Measurements from ENCODE around the gene CD2BP2. TPM values are rescaled to one million over a fixed set of nuclear protein-coding genes. Genes with fewer than 3 reads are reported as not detected.
"Not testable (repeated sequence)": the region's sequence is repeated elsewhere in the genome, so short reads cannot be mapped to it uniquely, and the experiment has no call there.

CD2BP2 gene
- total and polyA plus RNA-seq, 3 experiments from 2014 or later, result 27.2 to 89.5 (median 84.5) TPM

DNA sequence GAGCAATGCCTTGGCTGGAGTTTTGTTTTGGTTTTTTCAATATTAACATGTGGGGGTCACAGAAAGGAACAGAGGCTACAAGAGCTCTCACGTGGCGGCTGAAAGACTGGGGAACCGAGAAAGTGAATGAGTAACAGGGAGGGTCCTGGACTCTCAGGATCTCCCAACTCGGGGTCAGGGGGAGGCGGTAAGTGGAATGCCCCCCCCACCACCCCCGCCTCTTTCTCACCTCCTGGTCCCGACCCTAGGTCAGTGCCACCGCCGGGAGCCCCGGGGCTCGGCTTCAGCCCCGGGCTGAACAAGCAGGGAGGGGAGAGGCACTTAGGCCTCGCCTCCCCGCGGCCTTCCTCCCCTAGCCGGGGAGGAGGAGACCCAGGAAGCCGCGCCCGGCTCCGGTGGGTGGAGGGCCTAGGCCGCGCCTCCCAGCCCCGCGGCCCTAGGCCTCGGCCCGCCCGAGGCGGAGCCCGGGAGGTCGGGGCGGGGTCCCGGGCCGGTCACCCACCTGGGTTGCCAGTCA lies 20.6 kb downstream of the CD2BP2 start:
- POLR2A ChIA-PET, result interaction anchor here (0.6 to 1.7 kb wide), 5 partner anchors 9 to 596 kb away, joined by 3 to 10 read pairs (median 6); partner anchors contain the start of genes CORO1A and SEPTIN1
- CTCF ChIA-PET, result interaction anchor here (2.1 kb wide), 1 partner anchor 37 kb away, joined by 7 read pairs; the partner anchor contains the start of gene TBC1D10B
- not testable (repeated sequence) for H3K36me3 ChIP-seq (ENCODE audit: insufficient read depth, low read length); H3K9me3 Mint-ChIP-seq; H3K4me1 ChIP-seq (ENCODE audit: insufficient read depth, low read length); H3K27me3 ChIP-seq (ENCODE audit: insufficient read depth, low read length, poor library complexity, severe bottlenecking); H3K36me3 Mint-ChIP-seq; H3K9me3 ChIP-seq (ENCODE audit: low read length); H3K27ac ChIP-seq (ENCODE audit: low read depth, low read length); H3K27me3 Mint-ChIP-seq
- Mint-ChIP-seq H3K27ac (peak overlapping the region; percentile 73 to 98 (median 94)), H3K4me3 (peak overlapping the region; percentile 88 to 98 (median 94)), H3K4me1 (peaks cover 18 to 32% (median 31%) of the 10 kb centered on the region in 3 donors)
- DNase-seq, result peak; percentile 78 to 89 (median 85)
- H3K4me3 ChIP-seq (ENCODE audit: low read length), result peak overlapping the region; percentile 34

DNA sequence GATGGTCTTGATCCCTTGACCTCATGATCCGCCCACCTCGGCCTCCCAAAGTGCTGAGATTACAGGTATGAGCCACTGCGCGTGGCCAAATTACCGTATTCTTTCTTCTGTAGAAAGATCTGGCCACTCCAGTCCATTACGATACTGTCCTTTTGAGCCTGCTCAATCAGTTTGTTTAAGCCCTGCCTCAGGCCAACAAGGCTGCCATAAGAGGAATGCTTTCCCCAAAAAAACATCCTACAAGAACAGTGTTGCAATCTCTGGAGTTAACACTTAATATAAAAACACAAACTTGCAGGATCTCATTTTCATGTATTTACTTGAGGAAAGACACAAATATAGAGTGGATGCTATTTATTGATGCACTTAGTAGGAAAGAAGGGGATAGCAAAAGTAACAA lies 30.9 kb downstream of the CD2BP2 start:
- H3K36me3 ChIP-seq (ENCODE audit: insufficient read depth, low read length); H3K4me3 ChIP-seq (ENCODE audit: low read length); H3K9me3 Mint-ChIP-seq; H3K4me1 ChIP-seq (ENCODE audit: insufficient read depth, low read length); POLR2A ChIA-PET; DNase-seq; H3K36me3 Mint-ChIP-seq; H3K9me3 ChIP-seq (ENCODE audit: low read length); H3K4me3 Mint-ChIP-seq; H3K27me3 Mint-ChIP-seq; H3K27me3 ChIP-seq (ENCODE audit: insufficient read depth, low read length, poor library complexity, severe bottlenecking); CTCF ChIA-PET; H3K27ac ChIP-seq (ENCODE audit: low read depth, low read length): not testable (repeated sequence)
- H3K4me1 Mint-ChIP-seq, result peaks cover 23 to 49% (median 37%) of the 10 kb centered on the region in 3 donors
- peak overlapping the region in 5 of 8 donors; percentile 2 to 82 (median 61) for H3K27ac Mint-ChIP-seq

DNA sequence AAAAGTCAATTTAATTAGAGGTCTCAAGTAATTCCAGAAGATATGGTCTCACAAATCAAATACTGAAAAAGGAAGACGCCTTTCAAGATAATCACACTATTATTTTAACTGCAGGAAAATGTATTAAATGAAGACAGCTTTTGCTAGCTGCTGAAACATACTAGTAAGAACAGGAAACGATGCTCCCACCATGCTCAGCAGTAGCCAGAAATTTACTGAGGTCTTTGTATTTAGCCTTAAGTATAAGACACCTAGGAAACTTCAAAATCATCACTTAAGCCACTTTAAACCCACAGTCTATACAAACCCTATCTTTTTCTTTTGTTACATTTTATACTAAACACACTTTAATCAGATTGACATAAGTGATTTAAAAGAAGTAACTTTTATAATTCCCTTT lies 36.5 kb downstream of the CD2BP2 start:
- H3K4me3 ChIP-seq (ENCODE audit: low read length); H3K27me3 ChIP-seq (ENCODE audit: insufficient read depth, low read length, poor library complexity, severe bottlenecking); H3K9me3 ChIP-seq (ENCODE audit: low read length); POLR2A ChIA-PET; H3K27me3 Mint-ChIP-seq; H3K27ac ChIP-seq (ENCODE audit: low read depth, low read length); H3K36me3 ChIP-seq (ENCODE audit: insufficient read depth, low read length); DNase-seq; CTCF ChIA-PET; H3K4me1 ChIP-seq (ENCODE audit: insufficient read depth, low read length); H3K4me3 Mint-ChIP-seq; H3K36me3 Mint-ChIP-seq; H3K9me3 Mint-ChIP-seq: not testable (repeated sequence)
- Mint-ChIP-seq H3K27ac (peak overlapping the region in 1 of 8 donors; percentile 54), H3K4me1 (peaks cover 16 to 44% (median 25%) of the 10 kb centered on the region in 3 donors)

DNA sequence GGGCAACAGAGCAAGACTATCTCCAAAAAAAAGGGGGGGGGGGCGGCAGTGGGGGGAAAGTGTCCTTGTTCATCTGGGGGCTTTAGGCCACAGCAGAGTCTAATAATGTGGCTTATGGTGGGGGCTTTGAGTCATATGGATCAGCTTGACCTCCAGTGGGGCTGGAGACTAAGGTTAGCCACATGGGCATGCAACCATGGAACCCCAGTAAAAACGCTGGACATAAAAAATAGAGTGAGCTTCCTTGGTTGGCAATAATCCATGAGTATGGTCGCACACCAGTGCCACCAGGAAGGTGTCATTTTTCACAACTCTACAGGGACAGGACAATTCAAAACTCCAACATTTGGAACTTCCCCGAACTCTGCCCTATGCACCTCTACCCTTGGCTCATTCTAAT lies 44.2 kb downstream of the CD2BP2 start:
- peak overlapping the region in 2 of 8 donors; percentile 35 to 51 for H3K27ac Mint-ChIP-seq
- H3K27ac ChIP-seq (ENCODE audit: low read depth, low read length); H3K27me3 ChIP-seq (ENCODE audit: insufficient read depth, low read length, poor library complexity, severe bottlenecking); H3K4me3 ChIP-seq (ENCODE audit: low read length); H3K27me3 Mint-ChIP-seq; DNase-seq; CTCF ChIA-PET; H3K4me1 ChIP-seq (ENCODE audit: insufficient read depth, low read length); H3K36me3 ChIP-seq (ENCODE audit: insufficient read depth, low read length); H3K4me3 Mint-ChIP-seq; POLR2A ChIA-PET; H3K36me3 Mint-ChIP-seq; H3K9me3 Mint-ChIP-seq; H3K9me3 ChIP-seq (ENCODE audit: low read length): not testable (repeated sequence)
- H3K4me1 Mint-ChIP-seq, result peaks cover 21 to 39% (median 36%) of the 10 kb centered on the region in 3 donors

DNA sequence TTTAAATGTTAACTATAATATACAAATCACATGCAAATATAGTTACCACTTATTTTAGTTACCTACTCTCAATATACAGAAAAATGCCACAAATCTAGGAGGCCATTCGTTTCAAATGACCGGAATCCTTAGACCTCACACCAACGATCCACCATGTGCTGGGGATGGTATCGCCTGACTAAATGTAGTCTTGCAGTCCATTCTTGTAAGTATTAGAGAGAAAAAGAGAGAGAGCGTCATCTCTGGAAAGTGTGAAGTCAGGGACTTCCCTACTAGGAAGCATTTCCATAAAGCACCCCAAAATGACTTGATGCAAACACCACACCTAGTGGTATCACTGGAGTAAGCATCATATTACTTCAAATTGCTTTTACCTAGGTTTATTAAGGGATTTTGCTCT lies 45.9 kb downstream of the CD2BP2 start:
- H3K36me3 ChIP-seq (ENCODE audit: insufficient read depth, low read length); H3K4me3 ChIP-seq (ENCODE audit: low read length); H3K9me3 Mint-ChIP-seq; CTCF ChIA-PET; POLR2A ChIA-PET; H3K9me3 ChIP-seq (ENCODE audit: low read length); H3K36me3 Mint-ChIP-seq; H3K27me3 ChIP-seq (ENCODE audit: insufficient read depth, low read length, poor library complexity, severe bottlenecking); H3K4me3 Mint-ChIP-seq; H3K4me1 ChIP-seq (ENCODE audit: insufficient read depth, low read length); H3K27ac ChIP-seq (ENCODE audit: low read depth, low read length); H3K27me3 Mint-ChIP-seq; DNase-seq: not testable (repeated sequence)
- Mint-ChIP-seq H3K4me1 (peaks cover 14 to 26% (median 26%) of the 10 kb centered on the region in 3 donors), H3K27ac (peak overlapping the region in 3 of 8 donors; percentile 5 to 80 (median 57))

Other genes starting within 250 kb of the CD2BP2 start
- gene GDPD3, start 241.8 kb downstream of the CD2BP2 start, total RNA-seq, result 1 to 10 TPM; 4.7 to 5.3 TPM
- gene GDPD3, start 241.8 kb downstream of the CD2BP2 start, polyA plus RNA-seq, result not detected
- 10 to 100 TPM; 38.3 to 43.0 TPM for gene MAPK3, start 232.1 kb downstream of the CD2BP2 start, total RNA-seq
- 7.0 TPM for gene MAPK3, start 232.1 kb downstream of the CD2BP2 start, polyA plus RNA-seq
- 100 to 1,000 TPM; 889 to 952 TPM for gene CORO1A, start 171.7 kb downstream of the CD2BP2 start, total RNA-seq
- 1,446 TPM for gene CORO1A, start 171.7 kb downstream of the CD2BP2 start, polyA plus RNA-seq
- gene BOLA2B, start 161.6 kb downstream of the CD2BP2 start, total RNA-seq, result 100 to 1,000 TPM; 268 to 271 TPM
- 208 TPM for gene BOLA2B, start 161.6 kb downstream of the CD2BP2 start, polyA plus RNA-seq
- 10 to 100 TPM; 63.6 to 70.9 TPM for gene SLX1A, start 161.4 kb downstream of the CD2BP2 start, total RNA-seq
- 68.8 TPM for gene SLX1A, start 161.4 kb downstream of the CD2BP2 start, polyA plus RNA-seq
- 10 to 100 TPM; 12.7 to 17.6 TPM for gene SULT1A3, start 156.1 kb downstream of the CD2BP2 start, total RNA-seq
- gene SULT1A3, start 156.1 kb downstream of the CD2BP2 start, polyA plus RNA-seq, result 1.4 TPM
- gene NPIPB13, start 106.8 kb downstream of the CD2BP2 start, total RNA-seq, result 10 to 100 TPM; 10.2 to 12.0 TPM
- gene NPIPB13, start 106.8 kb downstream of the CD2BP2 start, polyA plus RNA-seq, result 1.2 TPM
- gene TBC1D10B, start 15.2 kb upstream of the CD2BP2 start, total RNA-seq, result 10 to 100 TPM; 59.0 to 61.4 TPM
- 17.3 TPM for gene TBC1D10B, start 15.2 kb upstream of the CD2BP2 start, polyA plus RNA-seq
- gene MYL11, start 19.5 kb upstream of the CD2BP2 start, total RNA-seq, result 1 to 10 TPM; 1.9 to 2.4 TPM
- gene MYL11, start 19.5 kb upstream of the CD2BP2 start, polyA plus RNA-seq, result 4.6 TPM
- gene SEPTIN1, start 27.3 kb upstream of the CD2BP2 start, total RNA-seq, result 100 to 1,000 TPM; 187 to 193 TPM
- gene SEPTIN1, start 27.3 kb upstream of the CD2BP2 start, polyA plus RNA-seq, result 227 TPM
- gene ZNF48, start 40.1 kb upstream of the CD2BP2 start, total RNA-seq, result 10 to 100 TPM; 18.4 to 19.3 TPM
- gene ZNF48, start 40.1 kb upstream of the CD2BP2 start, polyA plus RNA-seq, result 10.2 TPM
- gene ZNF771, start 52.3 kb upstream of the CD2BP2 start, total RNA-seq, result 1 to 10 TPM; 7.3 to 9.8 TPM
- gene ZNF771, start 52.3 kb upstream of the CD2BP2 start, polyA plus RNA-seq, result 6.0 TPM
- gene DCTPP1, start 74.7 kb upstream of the CD2BP2 start, total RNA-seq, result 100 to 1,000 TPM; 174 to 175 TPM
- gene DCTPP1, start 74.7 kb upstream of the CD2BP2 start, polyA plus RNA-seq, result 73.7 TPM
- 10 to 100 TPM; 68.2 to 71.0 TPM for gene SEPHS2, start 90.6 kb upstream of the CD2BP2 start, total RNA-seq
- gene SEPHS2, start 90.6 kb upstream of the CD2BP2 start, polyA plus RNA-seq, result 59.0 TPM
- 100 to 1,000 TPM; 333 to 363 TPM for gene ITGAL, start 117.4 kb upstream of the CD2BP2 start, total RNA-seq
- 256 TPM for gene ITGAL, start 117.4 kb upstream of the CD2BP2 start, polyA plus RNA-seq
- gene ZNF768, start 171.3 kb upstream of the CD2BP2 start, total RNA-seq, result 10 to 100 TPM; 13.5 to 15.1 TPM
- 2.5 TPM for gene ZNF768, start 171.3 kb upstream of the CD2BP2 start, polyA plus RNA-seq
- gene ZNF747, start 179.6 kb upstream of the CD2BP2 start, total RNA-seq, result 10 to 100 TPM; 13.5 to 17.0 TPM
- 8.4 TPM for gene ZNF747, start 179.6 kb upstream of the CD2BP2 start, polyA plus RNA-seq
- gene ZNF764, start 203.1 kb upstream of the CD2BP2 start, total RNA-seq, result 10 to 100 TPM; 15.1 to 15.7 TPM
- 8.9 TPM for gene ZNF764, start 203.1 kb upstream of the CD2BP2 start, polyA plus RNA-seq
- gene ZNF688, start 216.4 kb upstream of the CD2BP2 start, total RNA-seq, result 10 to 100 TPM in 1 of 2 experiments, 1 to 10 TPM in 1; 9.6 to 10.8 TPM
- 28.5 TPM for gene ZNF688, start 216.4 kb upstream of the CD2BP2 start, polyA plus RNA-seq
- gene ZNF785, start 230.4 kb upstream of the CD2BP2 start, total RNA-seq, result 10 to 100 TPM; 10.9 to 13.0 TPM
- gene ZNF785, start 230.4 kb upstream of the CD2BP2 start, polyA plus RNA-seq, result 4.8 TPM